Hepatocyte (in vitro differentiated cells): ENCODE measurements around the gene CYB561D1. TPM values are rescaled to one million over a fixed set of nuclear protein-coding genes. Genes with fewer than 3 reads are reported as not detected.

Experiments used
- DNase-seq: peaks from one replicate; pipeline ENCODE4 v3.0.0-alpha.2; 2016; ENCODE audit warnings: low spot score
- H2AFZ ChIP-seq: fragments of 200-600 bp; sonication (generic); 2 replicates; pipeline ENCODE4 v1.6.0; 2016; ENCODE audit warnings: antibody characterized with exemption, mild to moderate bottlenecking
- H3K27ac ChIP-seq: fragments of 200-600 bp; sonication (generic); 2 replicates; pipeline ENCODE4 v1.5.1; 2016; ENCODE audit warnings: mild to moderate bottlenecking
- H3K27me3 ChIP-seq: fragments of 200-600 bp; sonication (generic); 2 replicates; pipeline ENCODE4 v1.6.1; 2016
- H3K36me3 ChIP-seq: fragments of 200-600 bp; sonication (generic); replicated peaks from 2 replicates; pipeline ENCODE4 v1.5.1; 2016; ENCODE audit warnings: low read depth; ENCODE audit not compliant: insufficient read depth
- H3K4me1 ChIP-seq: fragments of 200-600 bp; sonication (generic); 2 replicates; pipeline ENCODE4 v1.5.1; 2016; ENCODE audit warnings: mild to moderate bottlenecking, moderate library complexity; ENCODE audit not compliant: insufficient read depth
- H3K4me2 ChIP-seq: fragments of 200-600 bp; sonication (generic); 2 replicates; pipeline ENCODE4 v1.6.0; 2016
- H3K4me3 ChIP-seq: fragments of 200-600 bp; sonication (generic); 2 replicates; pipeline ENCODE4 v1.5.1; 2016; ENCODE audit warnings: mild to moderate bottlenecking
- H3K79me2 ChIP-seq: fragments of 200-600 bp; sonication (generic); 2 replicates; pipeline ENCODE4 v1.6.0; 2017; ENCODE audit warnings: mild to moderate bottlenecking
- H3K9me2 ChIP-seq: fragments of 200-600 bp; sonication (generic); replicated peaks from 2 replicates; pipeline ENCODE4 v1.6.0; 2017; ENCODE audit warnings: mild to moderate bottlenecking; ENCODE audit not compliant: insufficient read depth
- H3K9me3 ChIP-seq: fragments of 200-600 bp; sonication (generic); 2 replicates; pipeline ENCODE4 v1.5.1; 2016; ENCODE audit warnings: low read depth, mild to moderate bottlenecking
- H4K20me1 ChIP-seq: fragments of 200-600 bp; sonication (generic); 2 replicates; pipeline ENCODE4 v1.6.0; 2016; ENCODE audit warnings: mild to moderate bottlenecking; ENCODE audit not compliant: insufficient read depth, poor library complexity, severe bottlenecking
- EZH2 ChIP-seq: fragments of 200-600 bp; sonication (generic); IDR thresholded peaks from 2 replicates; pipeline ENCODE4 v1.6.1; 2016; ENCODE audit warnings: antibody characterized with exemption, mild to moderate bottlenecking, borderline replicate concordance
- EZH2phosphoT487 ChIP-seq: fragments of 200-600 bp; sonication (generic); IDR thresholded peaks from one replicate; pipeline ENCODE4 v1.6.1; 2018; ENCODE audit warnings: antibody characterized with exemption, mild to moderate bottlenecking, low read depth, moderate library complexity; ENCODE audit not compliant: unreplicated experiment, severe bottlenecking
- WGBS: methylation state at CpG from one replicate; pipeline ENCODE4 v1.1.6; 2016; ENCODE audit warnings: low lambda C conversion rate; ENCODE audit errors: missing lambda C conversion rate; 5-methylcytosine and 5-hydroxymethylcytosine counted together
- polyA plus RNA-seq: library from polyadenylated mRNA; unstranded; fragments of >200 nt; fragmentation: Nextera tagmentation; extraction: Ambion mirVana; gene quantifications from 2 replicates; pipeline ENCODE4 v1.2.1, GENCODE V29; 2016
- total RNA-seq: library from RNA; depleted of rRNA; stranded (reverse); fragments of >200 nt; gene quantifications from 2 replicates; pipeline ENCODE4 v1.2.3, GENCODE V29; 2014
- TF ChIP-seq, protein P1 (sequence below): fragments of 200-600 bp; sonication (generic); IDR thresholded peaks from 2 replicates; pipeline ENCODE4 v1.5.1; 2016; ENCODE audit warnings: antibody characterized with exemption, mild to moderate bottlenecking; ENCODE audit not compliant: poor library complexity

CYB561D1 gene
- total and polyA plus RNA-seq, 2 experiments from 2014 or later, result 4.8 to 6.5 TPM

DNA sequence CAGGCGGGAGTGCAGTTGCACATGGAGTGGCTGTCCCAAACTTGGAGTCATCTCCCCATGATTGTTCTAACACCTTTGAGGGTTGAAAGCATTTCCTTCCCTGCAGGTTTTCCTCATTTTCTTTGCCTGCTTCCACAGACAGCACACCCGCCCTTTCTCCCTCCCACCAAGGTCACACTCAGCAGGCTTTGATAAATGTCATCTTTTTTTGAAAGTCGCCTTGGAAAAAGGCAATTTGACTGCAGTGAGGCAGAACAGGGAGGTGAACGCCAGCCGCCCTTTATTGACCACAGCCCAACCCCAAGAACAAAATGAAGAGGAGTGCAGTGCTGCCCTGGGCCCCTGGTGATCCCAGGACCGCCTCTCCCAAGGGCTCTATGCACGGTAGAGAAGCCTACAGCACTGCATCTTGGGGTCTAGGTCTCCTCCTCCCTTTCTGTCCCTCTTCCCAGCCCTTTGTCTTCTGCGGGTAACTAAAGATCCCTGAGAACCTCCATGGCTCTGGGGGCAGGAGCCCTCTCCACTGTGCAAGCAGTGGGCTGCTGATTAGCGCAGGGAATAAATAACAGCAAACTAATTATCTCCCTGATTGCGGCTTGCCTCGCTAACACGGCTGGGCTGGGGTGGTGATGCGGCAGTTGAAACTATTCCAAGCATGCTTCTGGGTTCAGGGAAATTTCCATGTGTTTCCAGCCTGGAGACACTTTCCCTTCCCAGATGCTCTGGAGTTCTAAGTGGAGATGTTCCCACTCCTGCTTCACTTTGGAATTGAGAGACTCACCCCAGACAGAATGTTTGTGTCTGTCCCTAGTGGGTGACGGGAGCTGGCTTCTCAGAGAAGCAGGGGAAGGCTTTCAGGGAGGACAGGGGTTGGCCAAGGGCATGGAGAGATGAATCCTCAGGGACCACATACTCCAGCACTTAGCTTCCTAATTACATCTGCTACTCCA is 27.4 kb downstream of the CYB561D1 start:
- no peak overlapping the region for H2AFZ ChIP-seq
- H3K9me3 ChIP-seq, result no peaks in the 10 kb centered on the region
- no peaks in the 10 kb centered on the region for H3K36me3 ChIP-seq
- TF ChIP-seq, protein P1, sequence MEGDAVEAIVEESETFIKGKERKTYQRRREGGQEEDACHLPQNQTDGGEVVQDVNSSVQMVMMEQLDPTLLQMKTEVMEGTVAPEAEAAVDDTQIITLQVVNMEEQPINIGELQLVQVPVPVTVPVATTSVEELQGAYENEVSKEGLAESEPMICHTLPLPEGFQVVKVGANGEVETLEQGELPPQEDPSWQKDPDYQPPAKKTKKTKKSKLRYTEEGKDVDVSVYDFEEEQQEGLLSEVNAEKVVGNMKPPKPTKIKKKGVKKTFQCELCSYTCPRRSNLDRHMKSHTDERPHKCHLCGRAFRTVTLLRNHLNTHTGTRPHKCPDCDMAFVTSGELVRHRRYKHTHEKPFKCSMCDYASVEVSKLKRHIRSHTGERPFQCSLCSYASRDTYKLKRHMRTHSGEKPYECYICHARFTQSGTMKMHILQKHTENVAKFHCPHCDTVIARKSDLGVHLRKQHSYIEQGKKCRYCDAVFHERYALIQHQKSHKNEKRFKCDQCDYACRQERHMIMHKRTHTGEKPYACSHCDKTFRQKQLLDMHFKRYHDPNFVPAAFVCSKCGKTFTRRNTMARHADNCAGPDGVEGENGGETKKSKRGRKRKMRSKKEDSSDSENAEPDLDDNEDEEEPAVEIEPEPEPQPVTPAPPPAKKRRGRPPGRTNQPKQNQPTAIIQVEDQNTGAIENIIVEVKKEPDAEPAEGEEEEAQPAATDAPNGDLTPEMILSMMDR, result no peak
- TF ChIP-seq EZH2phosphoT487 (no peak), EZH2 (no peak)
- H3K27ac ChIP-seq, result no peak overlapping the region
- H3K4me3 ChIP-seq, result no peak overlapping the region
- H4K20me1 ChIP-seq, result no peaks in the 10 kb centered on the region
- no peaks in the 10 kb centered on the region for H3K9me2 ChIP-seq
- peaks cover 7% of the 10 kb centered on the region for H3K4me1 ChIP-seq
- H3K4me2 ChIP-seq, result no peak overlapping the region
- no peak for DNase-seq
- no peaks in the 10 kb centered on the region for H3K27me3 ChIP-seq
- WGBS, result 74% methylated on average over 14 of the region's 14 CpGs
- no peaks in the 10 kb centered on the region for H3K79me2 ChIP-seq

DNA sequence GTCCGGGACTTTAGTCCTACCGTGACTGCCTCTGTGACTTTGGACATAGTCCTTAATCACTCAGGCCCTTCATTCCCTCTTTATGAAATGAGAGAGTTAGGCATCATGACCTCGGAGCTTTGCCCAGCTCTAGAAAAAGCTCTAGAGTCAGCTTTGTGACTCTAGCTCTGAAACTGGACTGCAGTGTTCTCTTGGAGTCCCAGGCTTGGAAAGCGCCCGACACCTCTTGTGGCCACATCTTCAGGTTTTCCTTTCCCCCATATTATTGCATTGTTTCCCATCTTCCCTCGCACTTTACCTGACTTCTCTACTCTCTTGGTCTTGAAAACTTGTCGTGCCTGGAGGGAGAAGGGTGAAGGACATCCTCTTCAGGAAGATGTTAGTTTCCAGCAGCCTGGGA is 28.1 kb downstream of the CYB561D1 start:
- no peak for DNase-seq
- Histone ChIP-seq H3K4me2 (no peak overlapping the region), H3K79me2 (no peaks in the 10 kb centered on the region), H4K20me1 (no peaks in the 10 kb centered on the region), H3K36me3 (no peaks in the 10 kb centered on the region), H3K4me3 (no peak overlapping the region), H3K27ac (no peak overlapping the region), H3K4me1 (no peaks in the 10 kb centered on the region), H3K9me2 (no peaks in the 10 kb centered on the region), H3K9me3 (no peaks in the 10 kb centered on the region), H2AFZ (no peak overlapping the region), H3K27me3 (no peaks in the 10 kb centered on the region)
- TF ChIP-seq EZH2, result no peak
- 95% methylated on average over 7 of the region's 7 CpGs for WGBS

DNA sequence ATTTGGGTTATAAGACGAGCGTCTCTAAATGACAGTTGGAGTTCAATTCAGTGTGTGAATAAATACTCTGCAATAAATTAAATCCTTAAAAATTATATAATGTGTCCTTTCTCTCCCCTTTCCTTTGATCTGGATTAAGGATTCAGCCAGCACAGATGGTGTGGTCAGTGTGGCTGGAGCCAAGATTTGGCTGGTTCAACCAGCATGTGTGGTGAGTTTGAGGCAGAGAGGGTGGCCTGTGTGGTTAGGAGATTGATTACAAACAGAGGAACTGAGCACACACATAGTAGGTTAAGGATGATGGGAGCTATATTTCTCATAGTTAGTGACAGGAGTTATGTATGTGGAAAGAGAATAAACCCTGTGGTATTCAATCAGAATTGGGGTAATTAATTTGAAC is 29.8 kb downstream of the CYB561D1 start:
- TF ChIP-seq EZH2, result no peak
- TF ChIP-seq EZH2phosphoT487, result no peak
- TF ChIP-seq, protein P1, result no peak
- WGBS, result 93% methylated on average over 2 of the region's 2 CpGs
- Histone ChIP-seq H4K20me1 (no peaks in the 10 kb centered on the region), H3K79me2 (no peaks in the 10 kb centered on the region), H3K4me3 (no peak overlapping the region), H3K4me1 (no peaks in the 10 kb centered on the region), H3K27ac (no peak overlapping the region), H3K9me3 (no peaks in the 10 kb centered on the region), H3K4me2 (no peak overlapping the region), H3K9me2 (no peaks in the 10 kb centered on the region), H3K27me3 (no peaks in the 10 kb centered on the region), H2AFZ (no peak overlapping the region), H3K36me3 (no peaks in the 10 kb centered on the region)
- no peak for DNase-seq

DNA sequence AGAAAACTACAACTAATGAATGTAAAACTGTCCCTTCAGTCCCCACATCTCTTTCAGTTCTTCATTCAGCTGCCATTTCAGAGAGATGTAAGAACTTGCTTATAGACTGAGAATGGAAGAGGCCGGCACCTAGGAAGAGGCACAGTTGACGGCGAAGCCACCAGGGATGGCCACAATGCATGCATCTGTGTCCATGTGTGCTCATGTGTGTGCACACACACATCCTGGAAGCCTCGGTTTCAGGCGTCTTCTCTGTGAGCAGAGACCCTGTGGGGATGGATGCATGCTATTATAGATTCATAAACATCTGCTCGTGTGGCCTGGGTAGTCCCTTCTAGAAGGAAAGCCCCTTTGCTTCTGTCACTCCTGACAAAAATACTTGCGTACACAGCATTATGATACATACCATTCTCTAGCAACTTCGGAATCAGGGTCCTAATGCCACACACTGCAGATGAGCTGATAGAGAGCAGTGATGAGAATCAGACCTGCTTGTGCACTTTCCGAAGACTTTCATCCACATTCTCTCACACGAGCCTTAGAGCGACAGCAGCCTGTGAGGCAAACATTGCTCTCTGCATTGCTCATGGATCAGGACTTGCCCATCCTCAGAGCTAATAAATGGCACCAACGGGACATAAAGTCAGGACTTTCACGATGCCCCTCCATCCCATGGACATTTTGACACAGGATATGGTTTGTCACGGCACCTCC is 33.4 kb downstream of the CYB561D1 start:
- H4K20me1 ChIP-seq, result no peaks in the 10 kb centered on the region
- WGBS, result 79% methylated on average over 14 of the region's 14 CpGs

More for the DNA sequence above, 33.4 kb downstream of the CYB561D1 start:
- no peaks in the 10 kb centered on the region for H3K27me3 ChIP-seq
- TF ChIP-seq, protein P1, result no peak
- TF ChIP-seq EZH2phosphoT487 (no peak), EZH2 (no peak)
- no peak for DNase-seq
- H3K4me3 ChIP-seq, result no peak overlapping the region
- no peak overlapping the region for H3K4me2 ChIP-seq
- no peaks in the 10 kb centered on the region for H3K9me2 ChIP-seq
- no peak overlapping the region for H2AFZ ChIP-seq
- no peaks in the 10 kb centered on the region for H3K36me3 ChIP-seq
- H3K27ac ChIP-seq, result no peak overlapping the region
- H3K4me1 ChIP-seq, result no peaks in the 10 kb centered on the region
- H3K79me2 ChIP-seq, result no peaks in the 10 kb centered on the region
- no peaks in the 10 kb centered on the region for H3K9me3 ChIP-seq
